Fibroblast of the aortic adventitia (primary cell): ENCODE data around the gene MOBP. TPM values are rescaled to one million over a fixed set of nuclear protein-coding genes. Genes with fewer than 3 reads are reported as not detected.

Experiments used
- DNase-seq: peaks from one replicate; pipeline ENCODE4 v3.0.0-alpha.2; 2010; ENCODE audit warnings: low read depth
- H3K4me3 ChIP-seq: 2 replicates; pipeline ENCODE4 v1.5.1; 2011; ENCODE audit warnings: low read depth, mild to moderate bottlenecking, control low read depth, low read length, moderate library complexity
- total RNA-seq: library from RNA; depleted of rRNA; stranded (reverse); fragments of >200 nt; gene quantifications from 2 replicates; pipeline ENCODE4 v1.2.3, GENCODE V29; 2012; ENCODE audit warnings: low replicate concordance
- TF ChIP-seq, protein P1 (sequence below): IDR thresholded peaks from 2 replicates; pipeline ENCODE4 v1.5.1; 2011; ENCODE audit warnings: mild to moderate bottlenecking, low read length, control low read depth, inconsistent platforms; ENCODE audit not compliant: insufficient read depth

MOBP gene
- total RNA-seq, 1 donor = not detected

GRCh38 chr3:39531665-39532064 lies 64.2 kb downstream of the MOBP start:
- TF ChIP-seq, protein P1, sequence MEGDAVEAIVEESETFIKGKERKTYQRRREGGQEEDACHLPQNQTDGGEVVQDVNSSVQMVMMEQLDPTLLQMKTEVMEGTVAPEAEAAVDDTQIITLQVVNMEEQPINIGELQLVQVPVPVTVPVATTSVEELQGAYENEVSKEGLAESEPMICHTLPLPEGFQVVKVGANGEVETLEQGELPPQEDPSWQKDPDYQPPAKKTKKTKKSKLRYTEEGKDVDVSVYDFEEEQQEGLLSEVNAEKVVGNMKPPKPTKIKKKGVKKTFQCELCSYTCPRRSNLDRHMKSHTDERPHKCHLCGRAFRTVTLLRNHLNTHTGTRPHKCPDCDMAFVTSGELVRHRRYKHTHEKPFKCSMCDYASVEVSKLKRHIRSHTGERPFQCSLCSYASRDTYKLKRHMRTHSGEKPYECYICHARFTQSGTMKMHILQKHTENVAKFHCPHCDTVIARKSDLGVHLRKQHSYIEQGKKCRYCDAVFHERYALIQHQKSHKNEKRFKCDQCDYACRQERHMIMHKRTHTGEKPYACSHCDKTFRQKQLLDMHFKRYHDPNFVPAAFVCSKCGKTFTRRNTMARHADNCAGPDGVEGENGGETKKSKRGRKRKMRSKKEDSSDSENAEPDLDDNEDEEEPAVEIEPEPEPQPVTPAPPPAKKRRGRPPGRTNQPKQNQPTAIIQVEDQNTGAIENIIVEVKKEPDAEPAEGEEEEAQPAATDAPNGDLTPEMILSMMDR = no peak
- H3K4me3 ChIP-seq = no peak overlapping the region
- peak; percentile 92 for DNase-seq

DNA sequence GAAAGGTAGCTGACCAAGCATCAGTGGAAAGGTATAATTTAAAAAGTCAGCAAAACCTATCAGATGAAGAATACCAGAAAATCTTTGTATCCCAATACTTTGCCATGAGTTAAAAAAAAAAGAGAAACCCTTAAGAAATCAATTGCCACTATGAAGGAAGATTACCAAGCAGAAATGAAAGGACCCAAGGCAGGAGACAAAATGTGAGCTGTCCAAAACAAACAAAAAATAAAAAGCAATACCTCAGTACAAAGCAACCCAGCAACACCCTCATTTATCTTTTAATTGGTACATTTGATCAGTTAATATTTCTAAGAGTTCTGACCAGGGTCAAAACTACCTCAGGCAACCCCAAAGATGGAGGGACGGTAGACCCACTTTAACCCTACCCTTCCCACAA lies 65.3 kb downstream of the MOBP start:
- H3K4me3 ChIP-seq = no peak overlapping the region
- TF ChIP-seq, protein P1 = no peak
- no peak for DNase-seq

GRCh38 chr3:39533226-39533625 lies 65.7 kb downstream of the MOBP start:
- TF ChIP-seq, protein P1 = no peak
- DNase-seq = no peak
- H3K4me3 ChIP-seq = no peak overlapping the region

DNA sequence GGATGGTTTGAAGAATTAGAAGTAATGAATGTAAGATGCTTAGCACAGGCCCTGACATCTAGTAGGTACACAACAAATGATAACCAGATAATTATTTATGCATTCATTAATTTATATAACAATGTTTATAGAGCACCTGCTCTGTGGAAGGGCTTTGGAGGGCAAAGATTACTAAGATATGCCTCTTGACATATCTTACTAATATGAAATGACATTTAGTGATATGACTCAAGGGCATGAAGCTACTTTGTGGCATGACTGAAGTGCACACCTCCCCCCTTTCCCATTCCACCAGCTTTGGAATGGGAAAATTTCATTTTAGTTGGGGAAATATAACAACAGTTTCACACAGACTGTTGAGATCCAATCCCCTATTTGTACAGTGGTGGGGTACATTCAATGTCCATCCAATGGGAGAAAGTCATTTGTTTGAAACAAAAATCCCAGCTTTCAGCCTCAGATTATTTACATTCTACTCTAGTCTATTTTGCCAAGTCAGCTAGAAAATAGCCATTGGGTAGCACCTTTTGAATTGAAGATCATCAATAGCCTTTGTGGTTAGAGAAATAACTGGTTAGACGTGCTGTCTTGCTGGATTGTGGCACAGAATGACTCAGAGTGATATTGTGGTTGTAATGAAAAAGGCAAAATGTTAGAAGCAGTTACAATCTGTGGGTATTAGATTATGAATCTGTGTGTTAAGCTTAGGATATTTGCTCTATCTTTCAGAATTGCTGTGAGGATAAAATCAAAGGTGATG lies 72.9 kb downstream of the MOBP start:
- TF ChIP-seq, protein P1 = no peak

GRCh38 chr3:39541442-39541841 lies 74.0 kb downstream of the MOBP start:
- H3K4me3 ChIP-seq = no peak overlapping the region
- TF ChIP-seq, protein P1 = no peak
- no peak for DNase-seq

More for the DNA sequence above, 72.9 kb downstream of the MOBP start:
- no peak overlapping the region for H3K4me3 ChIP-seq
- no peak for DNase-seq

- DNase-seq = peak; percentile 52
- H3K4me3 ChIP-seq = no peak overlapping the region
- TF ChIP-seq, protein P1 = peak; percentile 51
Observed at GRCh38 chr3:39541917-39542329, 74.4 kb downstream of the MOBP start.
